Panc1 (cell line): ENCODE measurements around the gene SRSF4. TPM values are rescaled to one million over a fixed set of nuclear protein-coding genes. Genes with fewer than 3 reads are reported as not detected.

Source experiments
- ATAC-seq: fragments of 200-7000 bp; cut with Tn5 transposase; 2 replicates; pipeline ENCODE4 v1.9.1; 2020; ENCODE audit warnings: mild to moderate bottlenecking, moderate library complexity
- BruUV-seq: library from RNA; stranded (reverse); fragments of 400-500 nt; replicated peaks from 2 replicates; lab custom pipeline; 2021; lab: Mats Ljungman, UMichigan
- CTCF ChIA-PET: fragments of 300-600 bp; sonication (Branson Sonifier 250); formaldehyde crosslinking; loops from one replicate; lab custom pipeline; 2022; ENCODE audit warnings: antibody characterized with exemption; lab: Charles Lee
- POLR2A ChIA-PET: fragments of 300-600 bp; sonication (Branson Sonifier 250); formaldehyde crosslinking; loops from one replicate; lab custom pipeline; 2022; ENCODE audit warnings: antibody characterized with exemption; lab: Charles Lee
- DNase-seq: peaks from one replicate; pipeline ENCODE4 v3.0.0-alpha.2; 2010; ENCODE audit warnings: low read depth, low spot score
- H3K27ac ChIP-seq: 2 replicates; pipeline ENCODE4 v1.5.1; 2011; ENCODE audit warnings: mild to moderate bottlenecking, low read length, inconsistent platforms
- H3K27me3 ChIP-seq: fragments of 200-500 bp; sonication (Bioruptor generic); 2 replicates; pipeline ENCODE4 v1.6.0; 2014; ENCODE audit warnings: low read length, inconsistent platforms; ENCODE audit not compliant: control insufficient read depth, insufficient read depth
- H3K36me3 ChIP-seq: fragments of 200-500 bp; sonication (Bioruptor generic); 2 replicates; pipeline ENCODE4 v1.5.1; 2014; ENCODE audit warnings: inconsistent platforms, mild to moderate bottlenecking, low read length, moderate library complexity; ENCODE audit not compliant: control insufficient read depth, insufficient read depth
- H3K4me1 ChIP-seq: 2 replicates; pipeline ENCODE4 v1.5.1; 2011; ENCODE audit warnings: inconsistent platforms, mild to moderate bottlenecking, low read length, moderate library complexity; ENCODE audit not compliant: control insufficient read depth, insufficient read depth
- H3K4me3 ChIP-seq, 2 experiments: 2 replicates each; pipeline ENCODE4 v1.5.1; 2011 to 2012; ENCODE audit warnings: low read depth in 2 of 2, low read length in 2 of 2, mild to moderate bottlenecking in 2 of 2, inconsistent platforms in 1 of 2, moderate library complexity in 1 of 2
- H3K9me3 ChIP-seq: fragments of 200-500 bp; sonication (Bioruptor generic); 2 replicates; pipeline ENCODE4 v1.5.1; 2014; ENCODE audit warnings: low read depth, mild to moderate bottlenecking, inconsistent platforms, low read length, moderate library complexity; ENCODE audit not compliant: control insufficient read depth, insufficient read depth
- POLR2AphosphoS5 ChIP-seq: IDR thresholded peaks from 2 replicates; pipeline ENCODE4 v1.6.1; 2012; ENCODE audit warnings: mild to moderate bottlenecking, low read depth, low read length, moderate library complexity
- SIN3A ChIP-seq: IDR thresholded peaks from 2 replicates; pipeline ENCODE4 v1.6.1; 2012; ENCODE audit warnings: low read depth, mild to moderate bottlenecking, low read length, moderate library complexity, borderline replicate concordance; ENCODE audit not compliant: insufficient read depth
- TCF7L2 ChIP-seq: IDR thresholded peaks from 2 replicates; pipeline ENCODE4 v1.6.1; 2011; ENCODE audit warnings: mild to moderate bottlenecking, low read depth, low read length, inconsistent platforms
- in situ Hi-C: cut with HindIII; loops from 2 replicates; pipeline ENCODE4 v1.10.0; 2016; ENCODE audit warnings: low sequenced_read_pairs, low pct_unique_long_range_greater_than_20kb
- intact Hi-C: fragments of 100-400 bp; cut with micrococcal nuclease; formaldehyde crosslinking; loops from one replicate; pipeline ENCODE4 v1.10.0; 2022; ENCODE audit not compliant: unreplicated experiment
- total RNA-seq: library from RNA; stranded (reverse); gene quantifications from one replicate; pipeline ENCODE4 v1.2.1, GENCODE V29; 2021; ENCODE audit not compliant: unreplicated experiment
- TF ChIP-seq, protein P1 (sequence below): fragments of 450-650 bp; IDR thresholded peaks from 2 replicates; pipeline ENCODE4 v1.5.1; 2017; ENCODE audit warnings: mild to moderate bottlenecking
- TF ChIP-seq, protein P2 (sequence below), 2 experiments: IDR thresholded peaks; 2 replicates each; pipeline ENCODE4 v1.6.1; 2011 to 2012; ENCODE audit warnings: low read depth in 2 of 2, control low read depth in 1 of 2, low read length in 1 of 2, mild to moderate bottlenecking in 1 of 2, moderate library complexity in 1 of 2; ENCODE audit not compliant: insufficient read depth in 1 of 2

The SRSF4 gene
- total RNA-seq, 1 experiment from 2014 or later, result 77.5 TPM

DNA sequence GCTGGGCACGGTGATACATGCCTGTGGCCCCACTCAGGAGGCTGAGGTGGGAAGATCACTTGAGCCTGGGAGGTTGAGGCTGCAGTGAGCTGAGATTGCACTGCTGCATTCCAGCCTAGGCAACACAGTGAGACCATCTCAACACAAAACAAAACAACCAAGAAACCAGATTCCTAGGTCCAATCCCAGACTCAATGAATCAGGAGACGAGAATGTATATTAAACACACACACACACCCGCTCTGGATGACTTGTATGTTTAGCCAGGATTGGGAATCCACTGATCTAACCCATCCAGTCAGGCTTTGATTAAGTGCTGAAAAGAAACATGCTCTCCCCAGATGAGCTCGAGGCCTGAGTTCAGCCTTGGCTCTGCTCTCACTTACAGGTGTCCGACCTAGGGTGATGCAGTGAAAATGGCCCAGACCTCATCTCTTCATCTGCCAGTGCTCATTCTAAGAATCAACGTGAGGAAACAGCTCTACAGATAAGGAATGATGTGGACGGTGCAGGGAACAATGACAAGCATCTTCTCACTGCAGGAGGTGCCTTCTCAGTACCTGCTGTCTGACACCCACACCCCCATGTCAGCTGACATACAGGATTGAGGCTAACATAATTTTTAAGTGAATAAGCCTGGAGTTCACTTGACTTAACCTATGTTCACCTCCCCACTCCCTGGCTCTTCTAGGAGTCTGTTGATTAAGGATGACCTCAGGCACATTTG, 15.3 kb upstream of the SRSF4 start:
- Histone ChIP-seq H3K4me1 (no peaks in the 10 kb centered on the region), H3K4me3 (no peak overlapping the region), H3K27ac (no peak overlapping the region), H3K9me3 (no peaks in the 10 kb centered on the region), H3K27me3 (no peaks in the 10 kb centered on the region), H3K36me3 (peaks cover 1% of the 10 kb centered on the region)
- BruUV-seq, result no TSS peak
- intact Hi-C loops, result no loop called here
- DNase-seq, result no peak
- 0 out of 2 replicates have a peak, but pooled peaks have one; percentile 7 for ATAC-seq
- TF ChIP-seq, protein P1, sequence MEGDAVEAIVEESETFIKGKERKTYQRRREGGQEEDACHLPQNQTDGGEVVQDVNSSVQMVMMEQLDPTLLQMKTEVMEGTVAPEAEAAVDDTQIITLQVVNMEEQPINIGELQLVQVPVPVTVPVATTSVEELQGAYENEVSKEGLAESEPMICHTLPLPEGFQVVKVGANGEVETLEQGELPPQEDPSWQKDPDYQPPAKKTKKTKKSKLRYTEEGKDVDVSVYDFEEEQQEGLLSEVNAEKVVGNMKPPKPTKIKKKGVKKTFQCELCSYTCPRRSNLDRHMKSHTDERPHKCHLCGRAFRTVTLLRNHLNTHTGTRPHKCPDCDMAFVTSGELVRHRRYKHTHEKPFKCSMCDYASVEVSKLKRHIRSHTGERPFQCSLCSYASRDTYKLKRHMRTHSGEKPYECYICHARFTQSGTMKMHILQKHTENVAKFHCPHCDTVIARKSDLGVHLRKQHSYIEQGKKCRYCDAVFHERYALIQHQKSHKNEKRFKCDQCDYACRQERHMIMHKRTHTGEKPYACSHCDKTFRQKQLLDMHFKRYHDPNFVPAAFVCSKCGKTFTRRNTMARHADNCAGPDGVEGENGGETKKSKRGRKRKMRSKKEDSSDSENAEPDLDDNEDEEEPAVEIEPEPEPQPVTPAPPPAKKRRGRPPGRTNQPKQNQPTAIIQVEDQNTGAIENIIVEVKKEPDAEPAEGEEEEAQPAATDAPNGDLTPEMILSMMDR, result no peak
- TF ChIP-seq POLR2AphosphoS5 (no peak), SIN3A (no peak), TCF7L2 (no peak)
- TF ChIP-seq, protein P2, sequence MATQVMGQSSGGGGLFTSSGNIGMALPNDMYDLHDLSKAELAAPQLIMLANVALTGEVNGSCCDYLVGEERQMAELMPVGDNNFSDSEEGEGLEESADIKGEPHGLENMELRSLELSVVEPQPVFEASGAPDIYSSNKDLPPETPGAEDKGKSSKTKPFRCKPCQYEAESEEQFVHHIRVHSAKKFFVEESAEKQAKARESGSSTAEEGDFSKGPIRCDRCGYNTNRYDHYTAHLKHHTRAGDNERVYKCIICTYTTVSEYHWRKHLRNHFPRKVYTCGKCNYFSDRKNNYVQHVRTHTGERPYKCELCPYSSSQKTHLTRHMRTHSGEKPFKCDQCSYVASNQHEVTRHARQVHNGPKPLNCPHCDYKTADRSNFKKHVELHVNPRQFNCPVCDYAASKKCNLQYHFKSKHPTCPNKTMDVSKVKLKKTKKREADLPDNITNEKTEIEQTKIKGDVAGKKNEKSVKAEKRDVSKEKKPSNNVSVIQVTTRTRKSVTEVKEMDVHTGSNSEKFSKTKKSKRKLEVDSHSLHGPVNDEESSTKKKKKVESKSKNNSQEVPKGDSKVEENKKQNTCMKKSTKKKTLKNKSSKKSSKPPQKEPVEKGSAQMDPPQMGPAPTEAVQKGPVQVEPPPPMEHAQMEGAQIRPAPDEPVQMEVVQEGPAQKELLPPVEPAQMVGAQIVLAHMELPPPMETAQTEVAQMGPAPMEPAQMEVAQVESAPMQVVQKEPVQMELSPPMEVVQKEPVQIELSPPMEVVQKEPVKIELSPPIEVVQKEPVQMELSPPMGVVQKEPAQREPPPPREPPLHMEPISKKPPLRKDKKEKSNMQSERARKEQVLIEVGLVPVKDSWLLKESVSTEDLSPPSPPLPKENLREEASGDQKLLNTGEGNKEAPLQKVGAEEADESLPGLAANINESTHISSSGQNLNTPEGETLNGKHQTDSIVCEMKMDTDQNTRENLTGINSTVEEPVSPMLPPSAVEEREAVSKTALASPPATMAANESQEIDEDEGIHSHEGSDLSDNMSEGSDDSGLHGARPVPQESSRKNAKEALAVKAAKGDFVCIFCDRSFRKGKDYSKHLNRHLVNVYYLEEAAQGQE (IDR thresholded peaks at IDR 0.05; ENCODE audit: insufficient read depth in 1 of 2, low read depth in 2 of 2, low read length in 1 of 2), result no peak
- CTCF ChIA-PET, result interaction anchor here (0.8 to 1.3 kb wide), 3 partner anchors 15 to 141 kb away, joined by 3 to 8 read pairs (median 4); partner anchors contain the start of gene SRSF4
- in situ Hi-C loops, result no loop called here
- POLR2A ChIA-PET, result no interaction called here

DNA sequence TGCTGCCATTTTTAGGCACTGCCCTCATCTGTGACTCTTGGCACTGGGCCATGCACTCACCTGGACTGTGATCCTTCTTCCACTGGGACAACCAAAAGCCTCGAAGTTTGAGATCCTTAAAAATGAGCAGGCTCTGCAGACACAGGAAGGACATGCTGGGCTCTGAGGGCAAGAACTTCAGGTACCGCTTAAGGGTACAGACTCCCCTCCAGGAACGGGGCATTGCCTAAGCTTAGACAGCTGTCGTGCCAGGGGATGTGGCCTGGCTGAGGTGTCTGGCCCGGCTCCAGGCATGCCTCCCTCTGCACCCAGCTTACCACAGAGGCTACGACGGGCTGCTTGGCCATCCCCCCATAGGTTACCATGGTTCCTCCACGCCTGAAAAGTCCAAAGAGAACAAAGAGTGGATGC, 14.2 kb upstream of the SRSF4 start:
- ChIA-PET POLR2A (interaction anchor here (0.6 kb wide), 1 partner anchor 12 kb away, joined by 5 read pairs; no protein-coding TSS in a partner anchor), CTCF (no interaction called here)
- DNase-seq (no peak), ATAC-seq (no peak)
- in situ Hi-C loops (no loop called here), intact Hi-C loops (no loop called here)
- no peaks in the 10 kb centered on the region; the same call in 1 of the 2 replicates for H3K36me3 ChIP-seq
- no peaks in the 10 kb centered on the region for H3K9me3 ChIP-seq
- no peak overlapping the region for H3K27ac ChIP-seq
- H3K4me1 ChIP-seq, result no peaks in the 10 kb centered on the region
- no peak overlapping the region for H3K4me3 ChIP-seq
- no TSS peak for BruUV-seq
- TF ChIP-seq SIN3A, result no peak
- no peak for TF ChIP-seq POLR2AphosphoS5
- TF ChIP-seq TCF7L2, result no peak
- TF ChIP-seq, protein P2 (IDR thresholded peaks at IDR 0.05; ENCODE audit: insufficient read depth in 1 of 2, low read depth in 2 of 2, low read length in 1 of 2), result no peak
- TF ChIP-seq, protein P1, result no peak
- no peaks in the 10 kb centered on the region for H3K27me3 ChIP-seq
